LNCAP (cell line): ENCODE results near the gene L1CAM.

Experiments used
- CTCF ChIP-seq: fragments of 450-650 bp; IDR thresholded peaks from 2 replicates; pipeline ENCODE4 v1.5.1; 2017; ENCODE audit warnings: mild to moderate bottlenecking

L1CAM gene

GRCh38 chrX:153853180-153853901, 32.6 kb downstream of the L1CAM start:
- TF ChIP-seq CTCF = no peak

DNA sequence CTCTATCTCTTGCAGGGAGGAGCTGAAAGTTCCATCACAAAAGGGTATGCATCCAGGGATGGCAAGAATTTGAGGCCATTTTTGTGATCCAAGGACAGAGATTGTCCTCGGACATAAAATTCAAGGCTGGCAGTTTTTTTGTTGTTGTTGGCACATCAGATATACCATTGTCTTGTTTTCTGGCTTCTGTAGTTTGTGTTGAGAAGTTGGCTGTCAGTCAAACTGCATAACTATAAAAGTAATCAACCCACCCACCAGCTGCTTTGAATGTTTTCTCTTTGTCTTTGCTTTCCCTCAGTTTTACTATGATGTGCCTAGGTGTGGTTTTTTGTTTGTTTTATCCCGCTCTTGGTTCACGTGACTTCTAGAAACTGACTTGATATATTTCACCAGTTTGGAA, 34.0 kb downstream of the L1CAM start:
- no peak for TF ChIP-seq CTCF

DNA sequence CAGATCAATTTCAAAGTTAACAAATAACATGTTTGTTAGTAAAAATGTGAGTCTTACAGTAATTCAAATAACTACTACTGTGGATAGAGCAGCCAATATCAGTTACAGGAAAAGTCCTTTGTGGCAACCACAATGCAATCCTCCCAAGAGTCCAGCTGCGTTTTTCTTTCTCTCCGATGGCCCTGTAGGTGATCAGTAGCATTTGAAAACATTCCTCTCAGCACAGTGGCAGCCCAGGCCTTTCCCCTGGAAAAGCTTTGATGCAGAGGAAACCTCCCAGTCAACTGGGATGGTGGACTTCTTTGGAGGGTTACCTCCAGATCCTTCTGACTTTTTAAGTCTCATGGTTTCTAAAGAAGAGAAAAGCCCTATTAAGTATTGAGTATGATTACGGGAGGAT, 37.6 kb downstream of the L1CAM start:
- no peak for TF ChIP-seq CTCF

GRCh38 chrX:153845842-153846241, 40.1 kb downstream of the L1CAM start:
- TF ChIP-seq CTCF = no peak

DNA sequence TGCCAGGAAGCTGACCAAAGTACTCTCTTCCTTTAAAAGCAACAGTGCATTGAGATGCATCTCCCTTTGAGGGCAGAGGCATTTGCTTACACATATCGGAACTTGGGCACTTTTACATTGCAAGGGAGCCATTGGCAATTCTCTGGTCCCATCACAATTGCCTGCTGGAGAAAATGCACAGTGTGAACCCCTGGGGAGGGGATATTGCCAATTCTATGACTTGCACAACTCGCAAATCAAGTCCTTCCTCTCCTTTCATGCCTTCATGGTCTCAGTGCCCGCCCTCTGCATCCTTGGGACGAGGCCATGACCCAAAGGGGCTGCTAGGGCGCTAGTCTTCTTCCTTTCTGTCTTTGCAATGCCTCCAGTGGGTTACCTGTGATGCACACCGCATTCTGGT, 40.8 kb downstream of the L1CAM start:
- no peak for TF ChIP-seq CTCF

- TF ChIP-seq CTCF = no peak
These were observed 41.4 kb downstream of the L1CAM start for GRCh38 chrX:153844509-153845082.

DNA sequence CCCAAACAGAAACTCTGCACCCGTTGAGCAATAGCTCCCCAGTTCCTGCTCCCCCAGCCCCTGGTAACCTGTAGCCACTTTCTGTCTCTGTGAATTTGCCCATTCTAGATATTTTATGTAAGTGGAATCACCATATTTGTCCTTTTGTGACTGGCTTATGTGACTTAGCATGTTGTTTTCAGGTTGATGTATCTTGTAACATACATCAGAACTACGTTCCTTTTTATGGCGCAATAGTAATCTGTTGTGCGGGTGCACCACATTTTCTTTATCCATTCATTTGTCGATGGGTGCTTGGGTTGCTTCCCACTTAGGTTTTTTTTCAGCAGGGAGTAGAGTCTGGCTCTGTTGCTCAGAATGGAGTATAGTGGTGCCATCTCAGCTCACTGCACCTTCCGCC, 49.1 kb downstream of the L1CAM start:
- no peak for TF ChIP-seq CTCF
